K562 (cell line): ENCODE data around the gene SERTAD1. TPM values are rescaled to one million over a fixed set of nuclear protein-coding genes. Genes with fewer than 3 reads are reported as not detected.

Source experiments
- ATF7 ChIP-seq: fragments of 450-650 bp; IDR thresholded peaks from 2 replicates; pipeline ENCODE4 v1.7.1; 2014; ENCODE audit warnings: mild to moderate bottlenecking, moderate library complexity
- BCOR ChIP-seq: fragments of 450-650 bp; IDR thresholded peaks from 2 replicates; pipeline ENCODE4 v1.6.1; 2016
- BRD9 ChIP-seq: fragments of 450-650 bp; IDR thresholded peaks from 2 replicates; pipeline ENCODE4 v1.6.1; 2018; ENCODE audit warnings: low read depth; ENCODE audit not compliant: partially characterized antibody
- CC2D1A ChIP-seq: fragments of 450-650 bp; IDR thresholded peaks from 2 replicates; pipeline ENCODE4 v1.6.1; 2017; ENCODE audit warnings: mild to moderate bottlenecking
- FOXK1 ChIP-seq: sonication (generic); formaldehyde crosslinking; IDR thresholded peaks from 2 replicates; pipeline ENCODE4 v1.8.0; 2022; ENCODE audit warnings: missing genetic modification reagents, mild to moderate bottlenecking, borderline replicate concordance
- GATAD2B ChIP-seq: fragments of 450-650 bp; IDR thresholded peaks from 2 replicates; pipeline ENCODE4 v1.6.1; 2017; ENCODE audit warnings: mild to moderate bottlenecking, borderline replicate concordance
- HNRNPLL ChIP-seq: fragments of 200-400 bp; formaldehyde crosslinking; IDR thresholded peaks from 2 replicates; pipeline ENCODE4 v1.6.1; 2017; ENCODE audit warnings: low read length, low read depth, mild to moderate bottlenecking; ENCODE audit not compliant: poor library complexity, severe bottlenecking
- KAT2B ChIP-seq: IDR thresholded peaks from one replicate; pipeline ENCODE4 v1.6.1; 2012; ENCODE audit warnings: low read depth, mild to moderate bottlenecking, control low read depth, inconsistent platforms, low read length, moderate library complexity
- KDM5B ChIP-seq: fragments of 200-600 bp; sonication (generic); IDR thresholded peaks from 2 replicates; pipeline ENCODE4 v1.6.1; 2012; ENCODE audit warnings: low read depth, mild to moderate bottlenecking, moderate library complexity, low read length, control low read depth, inconsistent platforms; ENCODE audit not compliant: insufficient replicate concordance
- LEF1 ChIP-seq: fragments of 450-650 bp; IDR thresholded peaks from 2 replicates; pipeline ENCODE4 v1.6.1; 2016; ENCODE audit warnings: mild to moderate bottlenecking
- MED1 ChIP-seq: sonication (generic); formaldehyde crosslinking; IDR thresholded peaks from 2 replicates; pipeline ENCODE4 v1.8.1; 2023; ENCODE audit warnings: missing genetic modification reagents, borderline replicate concordance
- MTA3 ChIP-seq: fragments of 450-650 bp; formaldehyde crosslinking; IDR thresholded peaks from 2 replicates; pipeline ENCODE4 v1.6.1; 2017; ENCODE audit warnings: mild to moderate bottlenecking, borderline replicate concordance
- NRF1 ChIP-seq, 2 experiments: fragments of 450-650 bp; IDR thresholded peaks in 1 of 2; conservative IDR thresholded peaks in 1 of 2; 2 replicates each; pipeline ENCODE4 v1.6.1; 2014; ENCODE audit warnings: mild to moderate bottlenecking in 2 of 2
- PHF20 ChIP-seq: fragments of 450-650 bp; IDR thresholded peaks from 2 replicates; pipeline ENCODE4 v1.6.1; 2018; ENCODE audit not compliant: partially characterized antibody
- ZNF124 ChIP-seq: sonication (generic); formaldehyde crosslinking; IDR thresholded peaks from 2 replicates; pipeline ENCODE4 v1.8.1; 2022; ENCODE audit warnings: missing genetic modification reagents
- ZNF146 ChIP-seq: IDR thresholded peaks from one replicate; pipeline ENCODE4 v1.6.1; 2018; ENCODE audit warnings: missing compliant biosample characterization; ENCODE audit not compliant: unreplicated experiment
- polyA plus RNA-seq, 8 experiments: library from polyadenylated mRNA; depleted of rRNA in 4 of 8; stranded (reverse) in 5 of 8; unstranded in 3 of 8; fragments of >200 nt; fragmentation: Nextera tagmentation in 2 of 8; fragmentation: Illumina TruSeq in 1 of 8; extraction: Ambion mirVana in 2 of 8; extraction: Trizol in 1 of 8; gene quantifications; 2 replicates each; pipeline versions ENCODE4 v1.2.1 to v1.2.3, GENCODE V29; 2011 to 2014; ENCODE audit warnings: inconsistent platforms in 1 of 8, missing spikeins in 1 of 8
- total RNA-seq, 7 experiments: library from RNA; depleted of rRNA in 6 of 7; stranded (reverse); fragments of >200 nt in 6 of 7; fragmentation: Illumina TruSeq in 2 of 7; extraction: Trizol in 2 of 7; gene quantifications; 2 replicates each; pipeline versions ENCODE4 v1.2.1 to v1.2.3, GENCODE V29; 2011 to 2021; ENCODE audit warnings: low replicate concordance in 1 of 7
- TF ChIP-seq, protein P1 (sequence below): IDR thresholded peaks from 3 replicates; pipeline ENCODE4 v1.6.1; 2011; ENCODE audit warnings: borderline replicate concordance, mild to moderate bottlenecking, moderate library complexity; ENCODE audit not compliant: insufficient read length; ENCODE audit errors: extremely low read depth
- TF ChIP-seq, protein P2 (sequence below): sonication (generic); formaldehyde crosslinking; IDR thresholded peaks from 2 replicates; pipeline ENCODE4 v1.8.0; 2022; ENCODE audit warnings: missing genetic modification reagents, mild to moderate bottlenecking, borderline replicate concordance
- TF ChIP-seq, protein P3 (sequence below): sonication (generic); formaldehyde crosslinking; IDR thresholded peaks from 2 replicates; pipeline ENCODE4 v1.8.0; 2022; ENCODE audit warnings: mild to moderate bottlenecking, missing genetic modification reagents
- TF ChIP-seq, protein P4 (sequence below): fragments of 200-400 bp; formaldehyde crosslinking; IDR thresholded peaks from 2 replicates; pipeline ENCODE4 v1.6.1; 2017; ENCODE audit warnings: mild to moderate bottlenecking, low read depth, low read length, moderate library complexity

Gene SERTAD1
- total and polyA plus RNA-seq, 9 of the 15 experiments (the other 6 are each of a cell fraction or from before 2014, with no cell fraction given), result 0.15 to 8.7 (median 4.9) TPM

DNA sequence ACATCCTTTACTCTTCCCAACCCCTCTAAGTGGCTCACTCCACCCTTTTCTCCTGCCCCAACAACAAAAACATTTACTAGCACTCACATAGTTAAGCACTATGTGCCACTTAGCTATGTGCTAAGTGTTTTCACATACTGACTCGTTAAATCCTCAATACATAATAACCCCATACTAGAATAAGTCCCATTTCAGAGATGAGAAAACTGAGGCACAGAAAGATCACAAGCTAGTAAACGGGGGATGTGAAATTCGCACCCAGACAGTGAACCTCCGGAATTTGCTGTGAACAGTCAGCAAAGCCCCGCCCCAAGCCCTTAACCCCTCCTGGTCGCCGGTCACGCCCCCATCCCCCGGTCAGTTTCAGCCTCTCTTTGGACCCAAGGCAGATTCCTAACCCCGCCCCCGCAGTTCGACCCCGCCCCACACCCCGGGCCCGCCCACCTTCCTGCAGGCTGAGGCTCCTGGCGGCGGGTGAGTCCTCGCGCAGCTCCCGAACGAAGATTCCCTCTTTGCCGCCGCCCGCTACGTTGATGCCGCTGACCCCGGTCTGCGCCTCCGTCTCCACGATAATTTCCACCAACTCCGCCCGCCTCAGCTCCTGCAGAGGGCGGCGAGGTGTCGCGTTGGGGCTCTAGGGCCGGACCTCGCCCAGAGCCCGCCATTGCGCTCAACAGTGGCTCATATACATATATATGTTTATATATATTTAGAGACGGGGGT is 22.4 kb downstream of the SERTAD1 start (continued):
- TF ChIP-seq HNRNPLL, result peak; percentile 93
- no peak for TF ChIP-seq ZNF146 (CRISPR knock-in tag)
- TF ChIP-seq LEF1, result no peak
- TF ChIP-seq, protein P1, sequence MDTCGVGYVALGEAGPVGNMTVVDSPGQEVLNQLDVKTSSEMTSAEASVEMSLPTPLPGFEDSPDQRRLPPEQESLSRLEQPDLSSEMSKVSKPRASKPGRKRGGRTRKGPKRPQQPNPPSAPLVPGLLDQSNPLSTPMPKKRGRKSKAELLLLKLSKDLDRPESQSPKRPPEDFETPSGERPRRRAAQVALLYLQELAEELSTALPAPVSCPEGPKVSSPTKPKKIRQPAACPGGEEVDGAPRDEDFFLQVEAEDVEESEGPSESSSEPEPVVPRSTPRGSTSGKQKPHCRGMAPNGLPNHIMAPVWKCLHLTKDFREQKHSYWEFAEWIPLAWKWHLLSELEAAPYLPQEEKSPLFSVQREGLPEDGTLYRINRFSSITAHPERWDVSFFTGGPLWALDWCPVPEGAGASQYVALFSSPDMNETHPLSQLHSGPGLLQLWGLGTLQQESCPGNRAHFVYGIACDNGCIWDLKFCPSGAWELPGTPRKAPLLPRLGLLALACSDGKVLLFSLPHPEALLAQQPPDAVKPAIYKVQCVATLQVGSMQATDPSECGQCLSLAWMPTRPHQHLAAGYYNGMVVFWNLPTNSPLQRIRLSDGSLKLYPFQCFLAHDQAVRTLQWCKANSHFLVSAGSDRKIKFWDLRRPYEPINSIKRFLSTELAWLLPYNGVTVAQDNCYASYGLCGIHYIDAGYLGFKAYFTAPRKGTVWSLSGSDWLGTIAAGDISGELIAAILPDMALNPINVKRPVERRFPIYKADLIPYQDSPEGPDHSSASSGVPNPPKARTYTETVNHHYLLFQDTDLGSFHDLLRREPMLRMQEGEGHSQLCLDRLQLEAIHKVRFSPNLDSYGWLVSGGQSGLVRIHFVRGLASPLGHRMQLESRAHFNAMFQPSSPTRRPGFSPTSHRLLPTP, result peak; percentile 45
- no peak for TF ChIP-seq ATF7
- no peak for TF ChIP-seq KAT2B
- TF ChIP-seq CC2D1A, result 0 out of 2 replicates have a peak, but pooled peaks have one; percentile 43
- TF ChIP-seq BCOR, result peak; percentile 100
- TF ChIP-seq MED1 (CRISPR knock-in tag), result no peak
- no peak for TF ChIP-seq ZNF124
- TF ChIP-seq PHF20, result peak; percentile 54
- TF ChIP-seq, protein P2, sequence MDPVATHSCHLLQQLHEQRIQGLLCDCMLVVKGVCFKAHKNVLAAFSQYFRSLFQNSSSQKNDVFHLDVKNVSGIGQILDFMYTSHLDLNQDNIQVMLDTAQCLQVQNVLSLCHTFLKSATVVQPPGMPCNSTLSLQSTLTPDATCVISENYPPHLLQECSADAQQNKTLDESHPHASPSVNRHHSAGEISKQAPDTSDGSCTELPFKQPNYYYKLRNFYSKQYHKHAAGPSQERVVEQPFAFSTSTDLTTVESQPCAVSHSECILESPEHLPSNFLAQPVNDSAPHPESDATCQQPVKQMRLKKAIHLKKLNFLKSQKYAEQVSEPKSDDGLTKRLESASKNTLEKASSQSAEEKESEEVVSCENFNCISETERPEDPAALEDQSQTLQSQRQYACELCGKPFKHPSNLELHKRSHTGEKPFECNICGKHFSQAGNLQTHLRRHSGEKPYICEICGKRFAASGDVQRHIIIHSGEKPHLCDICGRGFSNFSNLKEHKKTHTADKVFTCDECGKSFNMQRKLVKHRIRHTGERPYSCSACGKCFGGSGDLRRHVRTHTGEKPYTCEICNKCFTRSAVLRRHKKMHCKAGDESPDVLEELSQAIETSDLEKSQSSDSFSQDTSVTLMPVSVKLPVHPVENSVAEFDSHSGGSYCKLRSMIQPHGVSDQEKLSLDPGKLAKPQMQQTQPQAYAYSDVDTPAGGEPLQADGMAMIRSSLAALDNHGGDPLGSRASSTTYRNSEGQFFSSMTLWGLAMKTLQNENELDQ (CRISPR knock-in tag), result no peak
- TF ChIP-seq, protein P3, sequence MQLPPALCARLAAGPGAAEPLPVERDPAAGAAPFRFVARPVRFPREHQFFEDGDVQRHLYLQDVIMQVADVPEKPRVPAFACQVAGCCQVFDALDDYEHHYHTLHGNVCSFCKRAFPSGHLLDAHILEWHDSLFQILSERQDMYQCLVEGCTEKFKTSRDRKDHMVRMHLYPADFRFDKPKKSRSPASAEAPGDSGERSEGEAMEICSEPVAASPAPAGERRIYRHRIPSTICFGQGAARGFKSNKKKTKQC (CRISPR knock-in tag), result no peak
- TF ChIP-seq, protein P4, sequence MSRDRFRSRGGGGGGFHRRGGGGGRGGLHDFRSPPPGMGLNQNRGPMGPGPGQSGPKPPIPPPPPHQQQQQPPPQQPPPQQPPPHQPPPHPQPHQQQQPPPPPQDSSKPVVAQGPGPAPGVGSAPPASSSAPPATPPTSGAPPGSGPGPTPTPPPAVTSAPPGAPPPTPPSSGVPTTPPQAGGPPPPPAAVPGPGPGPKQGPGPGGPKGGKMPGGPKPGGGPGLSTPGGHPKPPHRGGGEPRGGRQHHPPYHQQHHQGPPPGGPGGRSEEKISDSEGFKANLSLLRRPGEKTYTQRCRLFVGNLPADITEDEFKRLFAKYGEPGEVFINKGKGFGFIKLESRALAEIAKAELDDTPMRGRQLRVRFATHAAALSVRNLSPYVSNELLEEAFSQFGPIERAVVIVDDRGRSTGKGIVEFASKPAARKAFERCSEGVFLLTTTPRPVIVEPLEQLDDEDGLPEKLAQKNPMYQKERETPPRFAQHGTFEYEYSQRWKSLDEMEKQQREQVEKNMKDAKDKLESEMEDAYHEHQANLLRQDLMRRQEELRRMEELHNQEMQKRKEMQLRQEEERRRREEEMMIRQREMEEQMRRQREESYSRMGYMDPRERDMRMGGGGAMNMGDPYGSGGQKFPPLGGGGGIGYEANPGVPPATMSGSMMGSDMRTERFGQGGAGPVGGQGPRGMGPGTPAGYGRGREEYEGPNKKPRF, result no peak
- no peak for TF ChIP-seq FOXK1 (CRISPR knock-in tag)
- peak; percentile 75 to 76 for TF ChIP-seq NRF1 (conservative IDR thresholded peaks at IDR 0.05 in 1 of 2, IDR thresholded peaks at IDR 0.05 in 1 of 2)
- TF ChIP-seq MTA3, result peak; percentile 27; the same call in 1 of the 2 replicates
- peak; percentile 28 for TF ChIP-seq KDM5B
- TF ChIP-seq GATAD2B, result no peak
- peak; percentile 73 for TF ChIP-seq BRD9
